ENCODE data around the gene PAQR8. TPM values are rescaled to one million over a fixed set of nuclear protein-coding genes. Genes with fewer than 3 reads are reported as not detected.

Gene PAQR8
- total RNA-seq, 1 experiment from 2014 or later = 3.0 TPM

- Histone ChIP-seq H3K79me1 (ENCODE audit: insufficient read depth, low read depth, low read length, poor library complexity, severe bottlenecking) (no peaks in the 10 kb centered on the region), H3K79me2 (ENCODE audit: insufficient read depth, low read length) (no peaks in the 10 kb centered on the region), H2AK5ac (ENCODE audit: insufficient read length, low read length) (no peak overlapping the region), H4K5ac (ENCODE audit: insufficient read length, low read depth, low read length) (no peak overlapping the region), H3K4ac (ENCODE audit: low read depth, low read length) (no peak overlapping the region), H2BK20ac (ENCODE audit: low read depth, low read length, poor library complexity, severe bottlenecking) (no peak overlapping the region), H4K91ac (ENCODE audit: insufficient read length, low read depth, low read length) (no peak overlapping the region), H3K14ac (ENCODE audit: insufficient read depth, low read length) (no peak overlapping the region), H2BK120ac (ENCODE audit: low read depth, low read length, poor library complexity, severe bottlenecking) (no peak overlapping the region), H2AFZ (ENCODE audit: low read length) (no peak overlapping the region), H3K9me3 (ENCODE audit: control insufficient read depth, low read depth, low read length) (no peaks in the 10 kb centered on the region), H3K4me2 (ENCODE audit: insufficient read depth, insufficient read length, low read length) (no peak overlapping the region), H4K20me1 (ENCODE audit: control insufficient read depth, insufficient read depth, insufficient read length) (no peaks in the 10 kb centered on the region), H3K23me2 (ENCODE audit: insufficient read length, low read depth, low read length, poor library complexity, severe bottlenecking) (no peaks in the 10 kb centered on the region), H3K27me3 (ENCODE audit: insufficient read depth, low read length) (no peaks in the 10 kb centered on the region), H3K23ac (ENCODE audit: insufficient read length, low read depth, low read length) (no peak overlapping the region), H2BK5ac (ENCODE audit: insufficient read length, low read length) (no peak overlapping the region), H3K9ac (ENCODE audit: extremely low read depth, insufficient read length, low read length) (no peak overlapping the region), H3K27ac (ENCODE audit: insufficient read length, low read depth, low read length) (no peak overlapping the region), H4K8ac (replicated peaks; ENCODE audit: insufficient read length, low read depth, low read length) (no peak overlapping the region), H3K4me1 (ENCODE audit: insufficient read depth, low read length) (no peaks in the 10 kb centered on the region), H3K18ac (ENCODE audit: insufficient read length, low read depth, low read length) (no peak overlapping the region), H3T11ph (ENCODE audit: low read length) (no peak overlapping the region), H2BK15ac (ENCODE audit: low read depth, low read length) (no peak overlapping the region), H3K56ac (ENCODE audit: insufficient read length, low read depth, low read length) (no peak overlapping the region), H2BK12ac (ENCODE audit: insufficient read length, low read depth, low read length) (no peak overlapping the region)
- Mint-ChIP-seq H3K27ac (no peak overlapping the region), H3K4me3 (no peak overlapping the region), H3K9me3 (no peaks in the 10 kb centered on the region), H3K4me1 (peaks cover 8 to 9% of the 10 kb centered on the region in 2 experiments), H3K36me3 (ENCODE audit: insufficient read depth in 1 of 3, low read depth in 3 of 3) (no peaks in the 10 kb centered on the region), H3K27me3 (ENCODE audit: low read depth) (no peaks in the 10 kb centered on the region)
- TF ChIP-seq, protein P1, sequence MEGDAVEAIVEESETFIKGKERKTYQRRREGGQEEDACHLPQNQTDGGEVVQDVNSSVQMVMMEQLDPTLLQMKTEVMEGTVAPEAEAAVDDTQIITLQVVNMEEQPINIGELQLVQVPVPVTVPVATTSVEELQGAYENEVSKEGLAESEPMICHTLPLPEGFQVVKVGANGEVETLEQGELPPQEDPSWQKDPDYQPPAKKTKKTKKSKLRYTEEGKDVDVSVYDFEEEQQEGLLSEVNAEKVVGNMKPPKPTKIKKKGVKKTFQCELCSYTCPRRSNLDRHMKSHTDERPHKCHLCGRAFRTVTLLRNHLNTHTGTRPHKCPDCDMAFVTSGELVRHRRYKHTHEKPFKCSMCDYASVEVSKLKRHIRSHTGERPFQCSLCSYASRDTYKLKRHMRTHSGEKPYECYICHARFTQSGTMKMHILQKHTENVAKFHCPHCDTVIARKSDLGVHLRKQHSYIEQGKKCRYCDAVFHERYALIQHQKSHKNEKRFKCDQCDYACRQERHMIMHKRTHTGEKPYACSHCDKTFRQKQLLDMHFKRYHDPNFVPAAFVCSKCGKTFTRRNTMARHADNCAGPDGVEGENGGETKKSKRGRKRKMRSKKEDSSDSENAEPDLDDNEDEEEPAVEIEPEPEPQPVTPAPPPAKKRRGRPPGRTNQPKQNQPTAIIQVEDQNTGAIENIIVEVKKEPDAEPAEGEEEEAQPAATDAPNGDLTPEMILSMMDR (conservative IDR thresholded peaks at IDR 0.05) = no peak
- no CpG with 5 or more reads among the region's 1 CpG for WGBS (ENCODE audit: extremely low coverage, insufficient read length, low lambda C conversion rate)
- no peak for DNase-seq
Observed at GRCh38 chr6:52435345-52435744, 73.4 kb downstream of the PAQR8 start.

Data from H9 (cell line).